OCI-LY7 (cell line): Measurements from ENCODE around the gene IQGAP2.

Experiments used
- CTCF ChIP-seq: fragments of 200-600 bp; sonication (generic); conservative IDR thresholded peaks from 2 replicates; pipeline ENCODE4 v1.5.1; 2014; ENCODE audit warnings: mild to moderate bottlenecking, antibody characterized with exemption, low read length, moderate library complexity, mixed read lengths
- EZH2phosphoT487 ChIP-seq: fragments of 200-600 bp; sonication (generic); IDR thresholded peaks from 2 replicates; pipeline ENCODE4 v1.6.1; 2018; ENCODE audit warnings: low read depth, borderline replicate concordance, mild to moderate bottlenecking, mixed run types, antibody characterized with exemption, low read length, moderate library complexity, mixed read lengths

- TF ChIP-seq CTCF (no peak), EZH2phosphoT487 (no peak)
These were observed 203.6 kb downstream of the IQGAP2 start for GRCh38 chr5:76606701-76607100.
